Stimulated activated CD4-positive, alpha-beta T cell treated with anti-CD3 and anti-CD28 coated beads, TNF-alpha, amount 100 ng/mL, for 48 hours (primary cell): ENCODE results near the gene TMEM135.
"Not testable (repeated sequence)": the region's sequence is repeated elsewhere in the genome, so short reads cannot be mapped to it uniquely, and the experiment has no call there.

Source experiments
- DNase-seq, 3 donors: peaks; one replicate each; pipeline ENCODE4 v3.0.0-alpha.2; 2020; ENCODE audit warnings: low read depth in 3 of 3

Gene TMEM135

DNA sequence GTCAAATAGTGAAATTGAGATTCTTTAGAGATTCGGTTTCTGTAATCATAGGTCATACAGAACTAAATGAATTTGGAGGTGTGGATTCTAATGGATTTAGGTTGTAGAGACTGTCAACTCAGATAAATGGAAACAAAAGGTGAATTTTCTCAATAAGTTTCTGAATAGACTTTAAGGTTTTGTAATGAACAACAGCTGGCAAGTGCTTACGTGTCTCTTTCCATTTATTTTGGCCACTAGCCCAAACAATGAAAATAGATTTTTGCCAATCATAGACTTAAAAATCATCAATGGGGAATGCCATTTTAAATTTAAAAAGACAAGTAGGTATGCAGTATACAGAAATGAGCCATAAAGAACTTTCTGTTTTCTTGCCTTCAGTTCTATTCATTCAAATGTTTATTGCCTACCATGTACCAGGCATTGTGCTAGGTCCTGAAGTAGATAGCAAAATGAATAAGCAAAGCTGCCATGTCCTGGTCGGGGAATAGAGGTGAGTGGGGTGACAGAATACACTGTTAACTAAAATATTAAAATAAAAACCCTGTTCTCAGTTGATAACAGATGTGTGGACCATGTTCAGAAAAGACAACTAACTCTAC, 16.9 kb upstream of the TMEM135 start:
- DNase-seq: no peak

DNA sequence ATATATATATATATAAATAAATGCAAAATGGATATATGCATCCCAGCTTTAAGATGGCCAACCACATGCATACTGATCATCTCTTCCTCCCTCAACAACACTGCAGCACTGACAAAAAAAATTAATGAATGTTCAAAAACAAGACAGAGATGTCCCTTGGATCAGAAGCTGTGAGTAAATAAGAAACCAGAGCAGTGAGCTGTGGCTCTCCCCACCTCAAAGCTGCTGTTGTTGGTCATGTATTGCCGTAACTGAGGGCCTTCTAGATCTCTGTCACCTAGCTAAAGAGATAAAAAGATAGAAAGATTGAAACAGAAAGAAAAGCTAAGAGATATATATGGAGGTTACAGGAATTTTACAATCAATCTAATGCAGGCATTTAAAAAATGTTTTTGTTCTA, 15.5 kb upstream of the TMEM135 start:
- DNase-seq: no peak

DNA sequence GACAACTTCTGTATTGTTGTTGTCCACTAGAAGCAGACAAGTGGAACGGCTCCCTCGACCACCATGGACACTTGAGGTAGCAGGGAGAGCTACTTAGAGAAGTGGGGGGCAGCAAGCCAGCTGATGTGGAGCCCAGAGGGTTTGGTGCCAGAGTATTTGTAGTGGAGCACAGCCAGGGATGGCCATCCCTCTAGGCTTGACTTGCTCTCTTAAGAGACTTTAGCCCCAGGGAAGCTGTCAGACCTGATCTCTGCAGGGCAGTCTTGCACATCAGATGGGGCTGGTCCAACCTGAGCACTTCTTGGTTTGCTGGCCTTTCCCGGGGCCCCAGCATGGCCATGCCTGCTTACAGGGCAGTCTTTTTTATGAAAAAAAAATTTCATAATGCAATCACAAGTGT, 15.0 kb upstream of the TMEM135 start:
- no peak for DNase-seq

DNA sequence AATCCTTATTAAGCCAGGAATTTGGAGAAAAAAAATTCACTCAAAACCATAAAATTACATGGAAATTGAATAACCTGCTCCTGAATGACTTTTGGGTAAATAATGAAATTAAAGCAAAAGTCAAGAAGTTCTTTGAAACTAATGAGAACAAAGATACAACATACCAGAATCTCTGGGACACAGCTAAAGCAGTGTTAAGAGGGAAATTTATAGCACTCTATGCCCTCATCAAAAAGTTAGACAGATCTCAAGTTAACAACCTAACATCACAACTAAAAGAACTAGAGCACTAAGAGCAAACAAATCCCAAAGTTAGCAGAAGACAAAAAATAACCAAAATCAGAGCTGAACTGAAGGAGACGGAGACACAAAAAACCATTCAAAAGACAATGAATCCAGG, 11.3 kb upstream of the TMEM135 start:
- not testable (repeated sequence) for DNase-seq

DNA sequence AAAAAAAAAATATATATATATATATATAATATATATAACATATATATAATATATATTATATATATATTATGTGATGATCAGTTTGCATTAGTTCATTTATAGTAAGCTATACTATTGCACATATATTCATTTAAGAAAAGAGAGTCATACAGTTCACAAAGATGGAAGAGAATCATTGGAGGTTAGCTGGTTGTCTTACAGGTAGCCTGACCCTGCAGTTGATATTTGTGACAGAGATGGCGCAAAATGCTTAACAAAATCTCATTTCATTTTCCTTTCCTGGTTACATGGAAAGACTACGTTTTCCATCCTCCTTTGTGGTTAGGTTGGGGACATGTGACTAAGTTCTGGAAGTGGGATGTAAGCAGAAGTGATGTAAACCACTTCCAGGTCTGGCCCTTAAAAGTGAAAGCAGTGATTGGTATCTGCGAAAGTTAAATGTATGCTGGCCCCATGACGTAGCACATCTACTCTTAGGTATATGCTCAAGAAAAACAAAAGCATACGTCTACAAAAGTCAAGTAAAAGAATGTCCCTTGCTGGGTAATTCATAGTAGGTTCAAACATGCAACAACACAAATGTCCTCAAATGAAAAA, 7.2 kb upstream of the TMEM135 start:
- DNase-seq: no peak

DNA sequence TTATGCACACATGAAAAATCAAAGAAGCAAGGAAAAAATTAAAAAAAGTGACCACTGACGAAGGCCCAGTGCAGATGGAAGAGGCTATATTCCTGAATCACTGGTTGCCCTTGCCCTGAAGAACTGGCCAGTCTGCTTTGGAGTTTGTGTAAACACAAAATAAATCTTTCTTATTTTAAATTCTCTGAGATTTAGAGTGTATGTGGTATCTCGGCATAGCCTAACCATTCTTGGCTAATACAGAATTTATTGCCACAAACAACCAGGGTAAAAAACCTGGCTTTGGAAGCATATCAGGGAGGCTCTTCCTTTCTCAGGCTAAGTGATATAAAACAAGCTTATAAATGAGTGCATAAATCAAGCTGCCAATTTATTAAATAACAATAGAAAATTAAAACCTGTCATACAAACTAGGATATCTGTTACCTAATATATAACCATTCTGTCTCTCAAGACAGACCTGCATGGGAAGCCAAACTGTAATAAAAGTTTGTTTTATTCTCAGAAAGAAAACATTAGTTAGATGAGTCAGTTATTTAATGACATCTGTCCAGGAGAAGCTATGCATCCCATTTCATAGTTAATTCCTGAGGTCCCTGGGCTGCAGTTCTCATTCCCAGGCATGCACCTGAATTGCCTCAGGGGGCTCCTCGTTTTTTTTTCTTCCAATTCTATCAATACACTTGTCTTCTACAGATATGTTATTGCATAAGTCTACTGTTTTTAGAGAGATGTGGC, 6.1 kb upstream of the TMEM135 start:
- DNase-seq: no peak

DNA sequence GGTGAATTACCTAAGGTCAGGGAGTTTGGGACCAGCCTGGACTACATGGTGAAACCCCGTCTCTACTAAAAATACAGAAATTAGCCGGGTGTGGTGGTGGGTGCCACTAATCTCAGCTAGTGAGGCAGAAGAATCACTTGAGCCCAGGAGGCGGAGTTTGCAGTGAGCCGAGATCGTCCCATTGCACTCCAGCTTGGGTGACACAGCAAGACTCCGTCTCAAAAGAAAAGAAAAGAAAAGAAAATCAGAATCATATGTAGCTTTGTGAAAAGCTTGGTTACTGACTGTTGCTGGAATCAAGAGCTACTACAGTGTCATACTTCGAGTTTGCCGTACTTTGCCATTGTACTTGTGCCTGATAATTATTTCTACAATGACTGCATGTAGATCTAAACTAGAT, 4.2 kb upstream of the TMEM135 start:
- no peak for DNase-seq

DNA sequence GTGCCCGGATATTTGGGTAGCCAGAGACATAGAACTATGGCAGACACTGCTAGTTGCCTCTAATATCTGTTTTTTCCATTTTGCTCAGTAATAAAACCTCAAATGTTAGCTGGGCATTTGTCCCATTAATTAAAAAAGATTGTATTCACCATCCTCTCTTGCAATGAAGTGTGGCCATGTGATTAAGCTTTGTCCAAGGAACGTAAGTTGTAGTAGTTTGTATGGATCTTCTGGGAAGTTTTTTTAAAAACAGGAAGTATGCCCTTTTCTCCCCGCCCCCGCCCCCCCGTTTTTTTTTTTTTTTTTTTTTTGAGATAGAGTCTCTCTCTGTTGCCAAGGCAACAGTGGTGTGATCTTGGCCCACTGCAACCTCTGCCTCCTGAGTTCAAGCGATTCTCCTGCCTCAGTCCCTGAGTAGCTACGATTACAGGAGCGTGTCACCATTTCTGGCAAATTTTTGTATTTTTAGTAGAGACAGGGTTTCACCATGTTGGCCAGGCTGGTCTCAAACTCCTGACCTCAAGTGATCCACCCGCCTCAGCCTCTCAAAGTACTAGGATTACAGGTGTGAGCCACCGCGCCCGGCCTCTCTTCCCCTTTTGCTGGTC, 1.7 kb upstream of the TMEM135 start:
- DNase-seq: no peak

DNA sequence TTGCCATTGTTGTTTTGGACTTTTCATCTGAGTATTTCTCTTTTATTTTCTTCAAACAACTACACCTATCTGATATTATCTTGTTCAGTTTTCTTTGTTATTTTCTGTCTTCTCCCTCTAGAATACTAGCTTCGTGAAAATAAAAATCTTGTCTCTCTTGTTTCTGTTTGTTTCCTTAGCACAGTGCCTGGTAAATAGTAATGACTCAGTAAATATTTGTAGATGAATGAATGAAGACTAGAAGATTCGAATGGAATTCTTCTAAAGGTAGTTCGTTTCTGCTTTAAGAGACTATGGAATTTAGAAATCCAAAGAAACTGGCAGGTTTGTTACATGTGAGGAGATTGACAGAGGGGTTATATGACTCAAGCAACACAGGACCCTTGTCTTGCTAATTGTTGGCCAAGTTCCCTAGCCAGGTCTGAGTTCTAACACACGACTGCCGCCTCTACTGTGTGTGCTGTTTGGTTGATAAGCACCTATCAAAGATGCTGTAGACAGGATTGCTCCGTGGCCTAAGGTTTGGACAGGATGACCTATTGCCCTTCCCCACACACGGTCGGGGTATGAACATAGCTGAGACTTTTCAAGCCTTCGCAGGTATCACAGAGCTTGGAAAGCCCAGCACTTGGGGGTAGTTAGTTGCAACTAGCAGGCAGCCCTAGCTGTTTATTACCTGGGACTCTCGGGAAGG, 831 bp upstream of the TMEM135 start:
- DNase-seq: no peak

DNA sequence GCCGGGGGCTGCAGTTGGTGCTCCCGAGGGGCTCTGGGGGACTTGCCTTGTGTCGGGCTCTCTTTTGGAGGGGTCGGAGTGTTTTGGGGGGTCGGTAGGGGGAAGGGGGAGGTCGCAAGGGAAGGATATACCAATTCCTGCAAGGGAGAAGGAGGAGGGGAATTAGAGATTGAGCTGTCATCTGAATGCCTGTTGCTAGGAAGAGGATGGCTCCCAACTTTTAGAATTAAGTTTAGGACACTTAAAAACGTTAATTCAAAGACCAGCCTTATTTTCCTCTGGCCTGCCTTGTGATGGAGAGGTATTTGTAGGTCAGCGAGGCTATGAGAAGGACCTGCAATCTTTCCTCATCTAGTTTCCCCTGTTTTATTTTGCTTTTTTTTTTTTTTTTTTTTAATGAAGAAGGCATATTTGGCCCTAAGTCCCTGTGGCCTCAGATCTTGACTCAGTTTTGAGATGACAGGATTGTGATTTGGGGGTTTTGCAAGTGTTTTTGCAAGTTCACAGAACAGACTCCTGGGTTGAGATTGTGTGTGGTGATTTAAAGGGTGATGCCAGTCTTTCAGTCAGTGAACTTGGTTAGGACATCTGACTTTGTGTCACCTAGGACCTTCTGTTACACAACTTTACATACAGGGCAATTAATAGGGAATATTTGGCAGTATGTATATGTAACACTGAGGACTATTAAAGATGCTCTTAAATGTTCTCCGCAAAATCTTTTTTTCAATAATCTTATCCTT, 672 bp downstream of the TMEM135 start:
- DNase-seq: no peak

DNA sequence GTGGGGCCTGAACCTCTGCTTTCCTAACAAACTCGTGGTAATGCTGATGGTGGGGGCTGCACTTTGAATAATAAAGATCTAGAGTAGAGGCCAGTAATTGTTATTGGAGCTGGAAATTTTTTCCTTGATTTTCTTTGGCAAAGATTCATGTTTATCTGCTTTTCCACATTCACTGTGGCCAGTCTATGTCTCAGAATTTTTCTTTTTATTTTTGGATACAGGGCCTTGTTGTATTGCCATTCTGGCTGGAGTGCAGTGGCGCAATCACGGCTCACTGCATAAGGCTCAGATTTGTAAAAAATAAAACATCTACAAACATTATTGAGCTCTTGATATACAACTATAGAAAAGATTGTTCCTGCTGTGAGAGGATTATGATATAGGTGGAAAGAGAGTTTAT, 1.6 kb downstream of the TMEM135 start:
- DNase-seq: no peak

DNA sequence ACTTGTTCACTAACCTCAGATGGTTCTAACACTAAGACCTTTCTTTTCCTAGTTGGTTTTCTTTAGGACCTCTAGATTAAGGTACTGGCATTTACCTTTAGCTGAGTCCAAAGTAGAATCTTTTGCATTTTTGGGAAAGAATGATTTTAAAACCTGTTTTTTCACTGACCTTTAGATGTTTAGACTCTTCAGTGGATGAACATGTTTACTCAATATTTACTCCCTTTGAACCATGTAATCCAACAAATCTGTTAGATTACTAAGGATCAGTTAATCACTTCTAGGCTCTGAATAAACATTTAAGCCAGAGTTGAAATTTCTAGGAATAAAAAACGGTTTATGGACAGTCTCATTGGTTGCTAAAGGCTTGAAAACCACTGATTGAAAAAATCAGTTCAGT, 6.2 kb downstream of the TMEM135 start:
- no peak for DNase-seq

DNA sequence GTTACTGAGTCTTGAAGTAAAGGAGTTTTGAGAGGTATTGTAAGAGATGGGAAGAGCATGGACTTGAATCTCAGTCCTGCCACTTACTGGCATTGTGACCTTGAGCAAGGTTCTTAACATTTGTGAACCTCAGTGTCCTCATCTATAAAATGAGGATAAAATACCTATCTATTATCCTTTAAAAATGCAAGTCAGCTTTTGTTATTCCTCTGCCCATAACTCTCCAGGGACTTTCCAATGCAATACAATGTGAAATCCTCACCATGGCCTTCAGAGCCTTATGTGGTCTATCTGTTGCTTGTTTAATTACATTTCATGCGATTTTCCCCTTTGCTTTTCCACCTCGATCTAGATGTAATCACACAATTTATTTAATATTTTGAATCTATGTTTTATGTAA, 9.1 kb downstream of the TMEM135 start:
- no peak for DNase-seq

DNA sequence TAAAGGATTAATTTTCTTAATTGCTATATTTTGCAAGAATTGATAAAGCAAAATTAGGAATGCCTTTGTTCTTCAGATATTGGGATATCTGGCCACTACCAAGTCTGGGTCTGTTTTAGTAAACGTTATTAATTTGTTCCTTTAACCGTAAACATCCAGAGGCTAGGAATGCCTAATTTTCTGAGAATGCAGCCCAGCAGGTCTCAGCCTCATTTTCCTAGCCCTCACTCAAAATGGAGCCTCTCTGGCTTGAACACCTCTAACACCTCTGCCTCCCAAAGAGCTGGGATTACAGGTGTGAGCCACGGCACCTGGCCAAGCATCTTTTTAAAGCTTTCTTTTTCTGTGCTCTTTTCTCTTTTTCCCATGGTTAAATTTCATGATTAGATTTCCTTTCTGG, 18.4 kb downstream of the TMEM135 start:
- DNase-seq: no peak

DNA sequence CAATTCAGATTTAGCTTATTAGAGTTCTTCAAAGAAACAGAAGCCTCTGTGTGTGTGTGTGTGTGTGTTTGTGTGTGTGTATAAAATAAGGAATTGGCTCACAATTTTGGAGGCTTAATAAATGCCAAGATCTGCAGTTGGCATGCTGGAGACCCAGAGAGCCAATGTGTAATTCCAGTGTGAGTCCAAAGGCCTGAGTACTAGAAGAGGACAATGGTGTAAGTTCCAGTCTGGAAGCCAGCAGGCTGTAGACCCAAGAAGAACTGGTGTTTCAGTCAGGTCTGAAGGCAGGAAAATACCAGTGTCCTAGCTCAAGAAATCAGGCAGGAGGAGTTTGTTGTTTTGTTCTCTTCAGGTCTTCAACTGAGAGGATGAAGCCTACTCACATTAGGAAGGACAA, 20.0 kb downstream of the TMEM135 start:
- no peak for DNase-seq

DNA sequence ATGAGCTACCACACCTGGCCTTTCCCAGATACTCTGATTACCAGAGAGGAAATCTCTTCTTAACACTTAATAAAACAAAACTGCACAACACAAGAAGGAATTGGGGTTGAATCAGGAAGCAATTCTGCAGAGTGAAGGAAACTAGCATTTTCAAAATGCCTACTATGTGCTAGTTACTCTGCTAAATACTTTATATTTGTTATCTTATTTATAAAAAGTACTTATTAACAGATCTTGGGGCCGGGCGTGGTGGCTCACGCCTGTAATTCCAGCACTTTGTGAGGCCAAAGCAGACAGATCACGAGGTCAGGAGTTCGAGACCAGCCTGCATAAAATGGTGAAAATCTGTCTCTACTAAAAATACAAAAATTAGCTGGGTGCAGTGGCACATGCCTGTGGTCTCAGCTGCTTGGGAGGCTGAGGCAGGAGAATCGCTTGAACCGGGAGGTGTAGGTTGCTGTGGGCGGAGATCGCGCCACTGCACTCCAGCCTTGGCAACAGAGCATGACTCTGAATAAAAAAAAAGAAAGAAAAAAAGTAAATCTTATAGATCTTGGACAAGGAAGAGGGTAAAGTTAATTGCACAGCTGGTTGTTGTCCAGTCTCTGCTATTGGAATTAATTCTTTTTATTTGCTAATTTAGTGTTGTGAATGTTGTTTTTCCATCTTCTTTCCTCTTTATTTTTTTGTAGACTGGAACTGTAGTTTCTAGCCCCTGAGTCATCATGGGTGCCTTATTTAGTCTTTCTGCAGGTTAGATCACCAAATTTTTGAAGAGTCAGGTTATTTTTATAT, 22.1 kb downstream of the TMEM135 start:
- no peak for DNase-seq

DNA sequence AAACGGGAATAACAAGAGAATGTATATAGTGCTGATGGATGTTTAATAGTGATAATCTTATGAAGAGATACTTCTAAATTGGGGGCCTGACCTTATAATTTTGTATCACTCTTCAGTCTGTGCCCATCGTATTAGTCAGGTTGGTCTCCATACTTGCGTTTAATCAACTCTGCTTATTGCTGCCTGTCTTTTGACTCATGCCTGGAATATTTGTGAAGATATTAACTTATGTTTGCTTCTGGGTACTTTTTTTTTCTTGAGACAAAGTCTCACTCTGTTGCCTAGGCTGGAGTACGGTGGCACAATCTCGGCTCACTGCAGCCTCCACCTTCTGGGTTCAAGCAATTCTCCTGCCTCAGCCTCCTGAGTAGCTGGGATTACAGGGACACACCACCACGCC, 24.0 kb downstream of the TMEM135 start:
- no peak for DNase-seq

DNA sequence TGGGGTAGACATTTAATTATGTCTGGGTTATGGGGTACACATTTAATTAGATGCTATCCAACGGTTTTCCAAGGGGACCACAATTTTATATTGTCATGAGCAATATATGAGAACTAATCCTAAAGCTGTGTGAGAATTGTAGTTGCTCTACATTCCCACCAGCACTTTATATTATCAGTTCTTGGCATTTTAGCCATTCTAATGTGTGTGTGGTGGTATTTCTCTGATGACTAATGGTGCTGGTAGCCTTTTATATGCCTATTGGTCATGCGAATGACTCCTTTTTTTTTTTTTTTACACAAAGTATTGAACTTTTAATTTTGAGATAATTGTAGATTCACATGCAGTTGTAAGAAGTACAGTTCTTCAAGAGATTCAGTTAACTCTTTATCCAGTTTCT, 26.2 kb downstream of the TMEM135 start:
- DNase-seq: no peak

DNA sequence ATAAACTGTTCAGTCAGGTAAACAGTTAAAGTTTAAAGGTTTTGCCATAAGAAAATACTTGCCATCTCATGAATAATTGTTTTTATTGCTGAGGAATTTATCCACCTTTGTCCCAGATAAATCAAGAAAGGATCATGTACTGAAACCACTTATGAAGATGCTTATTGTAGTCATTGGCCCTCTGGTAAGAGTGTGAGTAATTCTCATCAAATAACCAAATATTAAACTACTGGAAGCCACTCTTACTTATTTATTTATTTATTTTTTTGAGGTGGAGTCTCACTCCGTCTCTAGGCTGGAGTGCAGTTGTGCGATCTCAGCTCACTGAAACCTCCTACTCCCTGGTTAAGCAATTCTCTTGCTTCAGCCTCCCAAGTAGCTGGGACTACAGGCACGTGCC, 35.1 kb downstream of the TMEM135 start:
- no peak for DNase-seq

DNA sequence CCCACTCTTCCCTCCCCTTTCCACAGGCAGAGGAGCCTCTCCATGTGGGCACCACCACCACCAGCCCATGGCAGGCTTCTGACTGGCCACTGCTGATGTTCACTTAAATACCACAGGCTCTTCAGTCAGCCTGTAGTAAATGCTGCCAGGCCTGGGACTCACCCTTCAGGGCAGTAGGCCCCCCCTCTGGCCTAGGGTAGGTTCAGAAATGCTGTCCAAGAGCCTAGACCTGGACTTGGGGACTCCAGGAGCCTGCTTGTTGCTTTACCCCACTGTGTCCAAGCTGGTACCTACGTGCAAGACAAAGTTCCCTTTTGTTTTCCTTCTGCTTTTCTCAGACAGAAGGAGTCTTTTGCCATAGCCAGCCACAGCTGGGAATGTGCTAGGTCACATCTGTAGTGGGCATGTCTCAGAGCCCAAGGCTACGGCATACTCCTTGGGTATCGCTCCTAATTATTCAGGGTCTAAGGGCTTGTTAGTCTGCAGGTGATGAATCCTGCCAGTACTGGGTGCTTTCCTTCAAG, 38.6 kb downstream of the TMEM135 start:
- no peak for DNase-seq
